ENCODE measurements around the gene SHROOM1.

The SHROOM1 gene

DNA sequence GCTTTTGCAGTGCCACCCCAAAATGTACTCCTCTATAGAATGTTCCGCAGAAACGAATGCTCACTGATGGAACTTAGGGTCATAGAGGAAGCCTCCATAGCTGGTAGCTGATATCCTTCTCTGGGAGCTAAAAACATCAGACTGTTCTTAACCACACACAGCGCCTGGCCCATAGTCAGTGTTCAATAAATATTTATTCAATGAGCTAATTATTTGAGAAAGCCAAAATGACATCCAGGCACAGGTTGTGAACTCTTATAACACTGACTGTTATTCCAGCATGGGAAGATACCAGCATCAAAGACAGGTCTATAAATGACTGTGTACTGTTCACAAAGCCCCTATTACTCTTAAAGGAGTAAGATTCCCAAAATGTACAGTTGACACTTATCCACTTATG, 22.9 kb upstream of the SHROOM1 start:
- no peak for DNase-seq

DNA sequence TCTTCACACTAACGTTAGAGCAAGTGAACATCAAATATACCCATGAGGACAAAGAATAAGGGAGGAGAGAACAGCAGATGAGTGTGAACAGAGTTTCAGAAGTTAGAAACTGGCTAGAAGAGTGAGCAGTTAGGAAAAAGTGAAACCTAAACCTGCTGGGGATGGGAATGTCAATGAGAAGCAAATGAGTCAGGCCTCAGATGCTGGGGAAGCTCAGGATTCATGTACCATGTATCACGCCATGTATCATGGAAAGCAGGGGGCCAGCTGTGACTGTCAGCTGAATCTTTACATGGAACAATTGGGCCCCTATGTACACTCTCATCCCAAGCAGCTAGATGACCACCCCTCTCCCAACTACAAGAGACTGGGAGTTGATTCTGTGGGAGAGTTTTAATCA, 19.6 kb upstream of the SHROOM1 start:
- no peak for DNase-seq

DNA sequence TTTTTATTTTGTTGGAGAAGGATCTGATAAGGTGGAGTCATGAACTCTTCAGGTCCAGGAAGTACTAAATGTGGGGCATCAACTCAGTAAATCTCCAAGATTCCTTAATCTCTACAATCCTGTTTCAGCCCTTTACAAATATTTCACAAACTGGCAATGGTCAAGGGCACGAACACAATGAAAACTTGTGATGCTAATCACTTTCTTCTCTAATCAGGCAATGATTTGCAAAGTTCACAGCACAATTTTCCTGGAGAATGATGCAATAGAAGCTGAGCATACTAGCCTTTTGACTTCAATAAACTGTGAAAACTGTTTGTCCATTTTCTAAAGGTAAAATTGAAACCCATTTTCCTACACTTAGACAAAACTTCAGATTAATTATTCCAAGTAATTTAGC, 18.9 kb upstream of the SHROOM1 start:
- no peak for DNase-seq

DNA sequence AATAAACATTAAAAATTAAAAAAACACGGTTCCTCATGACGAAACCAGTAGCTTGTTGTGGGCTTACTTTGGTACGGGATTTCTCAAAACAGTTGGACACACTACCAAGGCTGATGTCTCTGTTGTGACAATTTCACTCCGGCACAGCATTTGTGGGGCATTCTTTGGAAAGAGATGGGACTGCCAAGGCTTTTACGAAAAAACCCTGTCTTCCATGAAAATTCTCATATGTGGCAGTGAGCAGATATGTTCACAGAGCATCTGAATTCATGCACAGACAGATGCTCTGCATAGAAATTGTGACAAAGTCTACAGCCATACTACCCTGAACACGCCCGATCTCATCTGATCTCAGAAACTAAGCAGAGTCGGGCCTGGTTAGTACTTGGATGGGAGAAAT, 17.8 kb upstream of the SHROOM1 start:
- DNase-seq, result no peak

DNA sequence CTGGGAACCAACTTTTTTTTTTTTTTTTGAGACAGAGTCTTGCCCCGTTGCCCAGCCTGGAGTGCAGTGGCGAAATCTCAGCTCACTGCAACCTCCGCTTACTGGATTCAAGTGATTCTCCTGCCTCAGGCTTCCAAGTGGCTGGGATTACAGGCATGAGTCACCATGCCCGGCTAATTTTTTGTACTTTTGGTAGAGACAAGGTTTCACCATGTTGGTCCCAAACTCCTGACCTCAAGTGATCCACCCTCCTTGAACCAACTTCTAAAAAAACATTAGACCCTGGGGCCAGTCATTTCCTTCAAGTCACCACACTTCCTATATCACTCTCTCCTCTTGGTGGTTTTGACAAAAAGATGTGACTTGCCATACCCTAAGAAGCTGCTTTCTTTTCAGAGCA, 10.9 kb upstream of the SHROOM1 start:
- DNase-seq, result no peak

DNA sequence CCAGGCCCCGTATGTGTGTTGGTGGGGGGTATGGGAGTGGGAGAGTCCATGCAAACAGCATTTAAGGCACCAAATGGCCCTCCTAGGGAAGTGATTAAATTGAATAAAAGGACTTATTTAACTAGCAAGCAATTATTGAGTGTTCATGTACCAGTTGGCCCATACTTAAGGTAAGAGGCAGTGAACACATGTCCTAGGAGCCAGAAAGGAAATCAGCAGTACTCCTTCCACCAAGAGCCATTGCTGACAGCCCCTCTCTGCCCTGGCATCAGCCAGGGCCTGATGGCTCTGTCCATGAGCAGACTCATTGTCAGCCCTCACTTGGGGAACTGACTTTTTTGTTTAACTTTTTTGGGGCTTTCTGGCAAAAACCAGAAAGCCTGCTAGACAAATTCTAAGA, 10.4 kb upstream of the SHROOM1 start:
- no peak for DNase-seq

DNA sequence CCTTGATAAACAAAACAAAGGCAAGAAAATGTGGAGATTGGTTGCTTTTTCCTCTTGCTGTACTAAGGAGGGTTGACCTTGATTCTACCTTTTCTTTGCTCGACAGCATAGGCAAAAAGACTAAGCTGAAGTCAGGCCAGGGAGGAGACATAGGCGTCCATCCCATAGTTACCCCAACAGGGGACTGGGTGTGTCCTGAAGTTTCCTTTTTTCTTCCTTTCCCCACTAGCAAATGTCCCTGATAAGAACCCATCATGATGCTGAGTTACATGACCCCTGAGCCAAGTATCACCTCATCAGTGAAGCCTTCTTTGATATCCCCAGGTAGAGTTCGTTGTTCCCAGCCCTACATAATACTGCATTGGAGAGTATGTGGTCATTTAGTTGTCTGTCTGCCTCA, 9.9 kb upstream of the SHROOM1 start:
- DNase-seq, result no peak

DNA sequence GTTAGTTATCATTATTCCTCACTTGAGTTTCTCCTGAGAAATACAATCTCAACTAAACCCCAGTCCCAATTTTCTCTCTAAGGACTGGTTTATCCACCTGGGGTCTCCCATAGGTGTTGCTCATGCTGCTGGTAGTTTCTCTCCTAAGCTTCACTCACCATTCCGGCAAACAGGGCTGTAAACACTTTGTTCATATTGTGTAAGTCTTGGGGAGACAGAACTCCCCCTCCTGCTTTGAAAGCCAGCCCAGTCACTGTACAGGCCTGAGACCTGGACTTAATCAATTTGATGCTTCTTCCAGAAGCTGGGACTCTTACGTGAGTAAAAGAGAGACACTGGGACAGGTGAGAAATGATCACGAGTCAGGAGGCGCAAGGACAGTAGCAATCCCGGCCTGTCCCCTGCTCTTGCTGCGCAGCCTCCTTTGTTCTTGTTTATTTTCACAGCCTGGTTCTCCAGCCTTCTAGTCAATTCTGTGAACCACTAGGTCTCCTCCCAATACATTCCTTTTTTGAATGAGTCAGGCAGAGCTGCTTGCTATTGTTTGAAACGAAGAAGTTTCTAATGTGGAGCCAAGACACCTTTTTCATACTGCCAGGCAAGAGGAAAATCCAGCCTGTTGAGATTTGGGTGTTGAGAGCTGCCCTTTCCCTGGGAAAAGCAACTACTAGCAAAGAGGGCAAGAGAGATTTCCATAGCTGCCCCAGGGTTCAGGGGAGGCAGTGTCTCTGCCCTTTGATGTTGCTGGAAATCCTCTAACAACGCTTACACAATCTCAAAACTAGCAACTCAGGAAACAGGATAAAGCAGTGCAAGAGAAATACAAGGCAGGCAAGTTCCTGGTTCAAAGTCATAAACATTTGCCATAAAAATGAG, 9.2 kb upstream of the SHROOM1 start:
- DNase-seq, result no peak

DNA sequence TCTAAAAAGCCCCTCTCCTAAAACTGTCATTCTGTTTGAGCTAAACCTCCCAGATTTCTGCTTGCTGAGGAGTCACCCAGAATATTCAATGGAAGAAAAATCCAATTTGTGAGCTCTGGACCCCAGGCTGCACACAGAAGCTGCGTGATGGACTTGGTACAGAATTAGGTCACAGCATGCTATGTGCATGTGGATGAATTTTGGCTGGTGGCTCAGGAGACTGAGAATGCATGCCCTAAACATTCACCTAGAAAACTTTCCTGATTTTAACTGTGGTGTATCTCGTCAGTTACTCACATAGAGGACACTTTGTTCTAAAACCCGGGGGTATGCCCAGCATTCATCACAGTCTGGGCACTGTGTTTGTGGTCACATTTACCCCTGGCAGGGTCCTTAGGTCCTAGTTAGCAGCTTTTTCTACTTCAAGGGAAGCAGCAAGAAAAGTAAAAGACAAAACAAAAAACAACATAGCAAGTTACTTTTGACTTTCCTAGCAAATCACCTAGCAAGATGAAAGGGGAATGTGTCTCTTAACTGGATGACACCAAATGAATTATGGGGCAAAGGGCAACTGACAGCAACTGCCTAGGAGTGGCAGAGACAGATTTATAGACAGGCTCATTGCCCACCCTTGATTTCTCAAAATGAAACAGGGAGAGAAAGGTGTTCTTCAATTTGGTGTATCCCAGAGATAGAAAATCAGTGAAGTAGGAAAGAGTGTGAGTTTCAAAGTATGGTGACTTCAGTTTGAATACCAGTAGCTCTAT, 8.3 kb upstream of the SHROOM1 start:
- DNase-seq, result no peak

DNA sequence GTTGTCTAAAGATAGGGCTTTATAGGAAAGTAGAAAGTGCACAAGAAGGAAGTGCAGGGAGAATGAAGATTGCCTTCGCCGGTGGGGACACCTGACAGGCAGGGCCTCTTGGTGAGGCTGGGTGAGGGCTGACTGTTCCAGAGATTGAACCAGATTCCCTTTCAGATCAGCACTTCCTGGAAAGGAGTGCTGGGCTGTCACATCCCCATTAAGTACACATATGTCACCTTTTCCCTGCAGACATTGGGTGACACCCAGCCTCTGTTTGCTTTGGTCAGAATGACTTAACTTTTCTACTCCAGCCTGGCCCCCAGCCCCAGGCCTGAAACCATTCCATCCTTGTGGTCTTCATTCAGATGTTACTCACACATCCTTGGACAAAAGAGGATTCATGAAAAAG, 7.4 kb upstream of the SHROOM1 start:
- DNase-seq, result no peak

DNA sequence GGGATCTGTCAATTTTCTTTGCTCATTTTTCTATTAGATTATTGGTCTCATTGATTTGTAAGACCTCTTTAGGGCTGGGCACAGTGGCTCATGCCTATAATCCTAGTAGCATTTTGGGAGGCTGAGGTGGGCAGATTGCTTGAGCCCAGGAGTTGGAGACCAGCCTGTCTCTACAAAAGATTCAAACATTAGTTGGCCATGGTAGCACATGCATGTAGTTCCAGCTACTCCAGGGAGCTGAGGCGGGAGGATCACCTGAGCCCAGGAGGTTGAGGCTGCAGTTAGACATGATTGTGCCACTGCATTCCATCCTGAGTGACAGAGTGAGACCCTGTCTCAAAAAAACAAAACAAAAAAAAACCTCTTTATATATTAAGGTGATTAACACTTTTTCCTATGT, 6.4 kb upstream of the SHROOM1 start:
- no peak for DNase-seq

DNA sequence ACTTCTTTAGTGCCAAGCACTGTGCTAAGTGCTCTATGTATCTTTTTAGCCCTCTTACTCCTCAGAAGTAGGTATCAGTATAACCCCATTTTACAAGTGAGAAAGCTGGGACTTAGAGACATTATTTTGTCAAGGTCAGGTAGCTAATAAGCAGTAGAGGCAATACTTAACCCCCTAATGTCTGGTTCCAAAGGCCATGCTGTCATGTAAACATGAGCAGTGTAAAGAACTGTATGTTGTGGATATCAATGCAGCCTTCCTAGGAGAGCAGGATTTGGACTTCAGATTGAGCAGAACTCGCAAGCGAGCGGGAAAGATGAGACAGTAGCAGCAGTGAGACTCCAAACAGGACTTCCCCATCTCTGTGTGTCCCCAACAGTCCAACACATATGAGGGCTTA, 3.6 kb upstream of the SHROOM1 start:
- DNase-seq, result no peak

DNA sequence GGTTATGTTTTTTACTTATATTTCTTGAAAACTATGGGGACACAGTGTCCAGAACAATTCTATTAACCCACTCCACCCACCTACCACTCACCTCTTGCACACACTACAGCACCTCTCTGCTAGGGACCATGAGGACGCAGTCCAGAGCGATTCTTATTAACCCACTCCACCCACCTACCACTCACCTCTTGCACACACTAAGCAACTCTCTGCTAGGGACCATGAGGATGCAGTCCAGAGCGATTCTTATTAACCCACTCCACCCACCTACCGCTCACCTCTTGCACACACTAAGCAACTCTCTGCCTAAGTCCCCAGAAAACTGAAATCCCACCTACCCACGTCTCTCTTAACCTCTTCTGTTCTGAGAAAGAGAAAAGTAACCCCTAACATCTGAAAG, 2.2 kb upstream of the SHROOM1 start:
- no peak for DNase-seq

DNA sequence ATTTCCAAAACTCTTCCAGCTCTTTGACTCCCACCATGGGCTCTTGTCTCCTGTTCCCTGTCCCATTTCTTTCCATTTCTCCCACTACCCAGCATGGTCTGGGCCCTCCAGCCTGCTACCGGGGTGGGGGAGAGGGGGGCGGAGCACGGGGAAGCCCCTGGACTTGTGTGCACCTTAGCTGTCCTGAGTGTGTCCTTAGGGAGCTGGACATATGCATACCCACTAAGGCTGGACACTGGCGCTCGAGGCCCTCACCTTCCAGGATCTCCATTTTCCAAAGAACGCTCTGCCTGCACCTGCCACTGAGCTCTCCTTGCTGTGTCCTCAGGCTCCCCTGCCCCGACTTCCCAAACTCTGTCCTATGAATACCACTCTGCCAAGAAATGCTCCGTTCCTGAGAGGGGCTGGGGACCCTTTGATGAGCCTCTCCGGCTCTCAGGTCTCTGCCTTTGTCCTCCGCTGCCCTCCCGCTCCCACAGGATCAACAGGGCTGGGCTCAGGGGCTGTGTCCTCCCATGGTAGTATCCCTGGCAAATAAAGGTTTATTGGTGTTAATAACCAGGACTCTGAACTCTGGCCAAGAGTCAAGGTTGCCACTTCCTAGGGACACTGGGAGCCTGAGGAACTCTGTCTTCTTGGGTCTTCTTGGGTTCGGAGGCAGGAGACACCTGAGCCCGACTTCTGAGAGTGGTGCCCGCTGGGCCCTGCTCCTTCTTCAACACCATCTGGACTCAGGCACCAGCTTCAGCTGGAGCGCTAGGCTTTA, 831 bp upstream of the SHROOM1 start:
- DNase-seq, result no peak

DNA sequence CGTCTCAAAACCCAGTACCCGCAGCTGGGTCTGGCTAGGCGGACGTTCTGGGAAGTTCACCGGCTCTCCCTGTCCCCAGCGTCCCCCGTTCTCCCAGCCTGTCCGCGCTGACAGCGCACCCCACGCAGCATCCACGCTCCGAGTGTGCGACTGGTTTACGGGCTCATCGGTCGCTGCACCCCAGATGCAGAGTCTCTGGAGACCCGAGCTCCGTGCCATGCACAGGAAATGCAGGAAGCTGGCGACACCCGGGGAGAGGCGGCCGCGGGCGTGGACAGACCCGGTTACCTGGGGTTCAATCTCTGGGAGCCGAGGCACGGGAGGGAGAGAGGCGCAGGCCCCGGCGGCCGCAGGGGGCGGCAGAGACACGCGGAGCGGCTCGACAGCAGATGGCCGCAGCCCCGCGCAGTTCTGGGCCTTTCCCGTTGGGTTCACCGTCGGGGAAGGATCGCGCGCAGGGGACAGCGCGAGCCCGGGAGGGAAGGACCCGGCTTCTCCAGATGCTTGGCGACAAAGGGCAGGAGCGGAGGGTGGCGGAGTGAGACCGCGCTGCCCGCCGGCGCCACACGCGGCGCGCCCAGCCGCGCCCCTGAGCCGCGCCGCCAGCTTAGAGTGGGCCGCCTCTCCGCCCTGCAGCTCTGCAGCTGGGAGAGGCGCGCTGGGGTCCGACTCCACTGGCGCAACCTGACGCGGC, 558 bp downstream of the SHROOM1 start:
- peak; percentile 67 for DNase-seq

DNA sequence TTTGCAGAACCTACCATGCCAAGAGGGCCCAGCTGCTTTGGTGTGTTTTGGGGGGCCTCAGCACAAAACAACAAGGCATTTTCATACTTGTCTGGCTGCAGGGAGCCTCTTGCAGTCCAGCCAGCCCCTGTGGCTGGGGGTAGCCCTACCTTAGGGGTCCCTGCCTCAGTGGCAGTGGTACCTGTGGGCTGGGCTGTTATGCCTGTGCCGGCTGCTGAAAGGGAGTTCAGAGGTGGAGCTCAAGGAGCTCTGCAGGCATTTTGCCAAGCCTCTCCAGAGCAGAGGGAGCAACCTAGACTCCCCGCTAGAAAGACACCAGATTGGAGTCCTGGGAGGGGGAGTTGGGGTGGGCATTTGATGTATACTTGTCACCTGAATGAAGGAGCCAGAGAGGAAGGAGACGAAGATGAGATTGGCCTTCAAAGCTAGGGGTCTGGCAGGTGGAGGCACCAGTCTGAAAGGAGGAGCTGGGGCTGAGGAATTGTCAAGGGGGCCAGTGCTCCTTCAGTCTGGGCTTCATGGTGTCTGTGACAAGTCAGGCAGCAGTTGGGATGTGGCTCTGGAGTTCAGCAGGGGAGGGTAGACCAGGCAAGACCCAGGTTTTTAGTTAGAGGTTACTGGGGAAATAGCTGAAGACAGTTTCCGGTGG, 1.5 kb downstream of the SHROOM1 start:
- no peak for DNase-seq

DNA sequence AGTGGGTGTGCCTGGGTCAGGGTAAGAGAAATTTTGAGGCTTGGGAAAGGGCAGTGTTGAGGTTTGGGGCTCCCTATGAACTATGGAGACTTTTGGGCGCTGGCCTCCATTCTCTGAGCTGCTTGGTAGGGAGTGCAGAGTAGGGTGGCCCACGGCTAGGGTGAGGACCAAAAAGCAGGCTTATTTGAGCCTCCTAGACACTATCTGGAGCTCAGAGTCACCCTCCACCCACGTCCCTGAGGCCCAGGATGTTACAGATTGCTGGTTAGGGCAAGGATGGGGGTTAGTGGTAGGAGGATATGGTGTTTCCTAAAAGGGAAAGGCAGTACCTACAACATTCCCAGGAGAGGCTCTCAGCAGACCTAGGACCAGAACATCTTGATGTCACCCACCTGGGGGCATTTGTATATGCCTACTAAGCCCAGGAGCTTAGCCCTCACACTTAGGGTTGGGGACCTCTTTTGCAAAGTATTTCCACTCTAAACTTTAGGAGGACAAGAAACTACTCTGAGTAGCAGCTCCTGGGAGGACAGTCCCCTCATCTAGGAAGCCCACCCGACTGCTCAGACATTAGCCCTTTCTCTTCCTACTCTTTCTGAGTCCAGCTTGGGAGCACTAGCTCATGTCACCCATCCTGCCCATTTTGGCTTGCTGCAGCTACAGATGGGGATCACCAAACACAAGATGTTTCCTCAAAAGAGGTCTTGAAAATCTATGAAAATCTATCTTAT, 2.3 kb downstream of the SHROOM1 start:
- no peak for DNase-seq

DNA sequence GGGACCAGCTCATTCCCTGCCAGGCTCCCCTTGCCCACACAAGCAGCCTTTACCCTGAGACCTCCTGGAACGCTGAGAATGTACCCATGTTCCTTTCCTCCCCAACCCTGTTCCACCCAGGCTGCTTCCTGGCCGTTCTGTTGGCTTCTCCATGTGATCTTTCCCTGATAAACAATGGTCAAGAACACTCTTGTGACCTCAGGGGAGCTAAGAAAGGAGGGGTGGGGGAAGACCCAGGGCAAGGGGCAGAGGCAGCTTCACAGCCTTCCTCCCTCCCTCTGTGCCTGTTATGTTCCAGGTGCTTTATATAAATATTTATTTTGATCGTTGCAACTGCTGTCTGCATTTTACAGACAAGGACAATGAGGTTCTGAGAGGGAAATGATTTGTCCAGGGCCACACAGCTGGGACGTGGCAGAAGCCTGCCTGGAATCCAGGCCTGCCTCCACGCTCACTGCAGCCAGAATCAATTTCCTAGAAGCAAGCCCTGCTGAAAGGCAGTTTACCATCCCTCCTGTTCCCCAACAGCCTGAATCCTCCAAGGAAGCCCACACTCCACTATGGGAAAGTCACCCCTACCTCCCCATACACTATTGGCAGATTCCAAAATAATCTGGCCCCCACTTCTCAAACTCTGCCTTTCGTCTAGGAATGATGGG, 3.9 kb downstream of the SHROOM1 start:
- DNase-seq, result no peak

DNA sequence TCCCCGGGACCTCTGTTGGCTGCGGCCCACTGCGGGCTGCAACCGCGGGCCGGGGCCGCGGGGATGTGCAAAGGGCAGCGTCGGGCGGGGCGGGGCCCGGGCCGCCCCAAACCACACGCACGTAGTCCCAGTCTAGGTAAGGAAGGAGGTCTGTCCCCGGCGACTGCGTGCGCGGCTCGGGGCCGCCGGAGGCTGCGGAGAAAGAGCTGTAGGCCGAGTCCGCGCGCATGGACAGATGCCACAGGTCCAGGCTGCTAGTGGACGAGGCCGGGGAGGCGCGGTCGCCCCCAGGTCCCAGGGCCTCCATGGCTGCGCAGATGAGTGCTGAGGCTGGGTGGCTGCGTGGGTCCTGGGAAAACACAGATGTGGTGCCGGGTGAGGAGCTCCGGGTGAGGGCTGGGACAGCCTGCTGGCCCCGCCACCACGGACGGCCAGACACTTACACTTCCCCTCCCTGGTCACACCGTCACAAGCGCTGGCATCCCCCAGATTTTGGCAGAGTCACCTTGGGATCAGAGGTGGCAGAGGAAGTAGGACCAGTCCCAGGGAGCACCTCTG, 4.5 kb downstream of the SHROOM1 start:
- no peak for DNase-seq

DNA sequence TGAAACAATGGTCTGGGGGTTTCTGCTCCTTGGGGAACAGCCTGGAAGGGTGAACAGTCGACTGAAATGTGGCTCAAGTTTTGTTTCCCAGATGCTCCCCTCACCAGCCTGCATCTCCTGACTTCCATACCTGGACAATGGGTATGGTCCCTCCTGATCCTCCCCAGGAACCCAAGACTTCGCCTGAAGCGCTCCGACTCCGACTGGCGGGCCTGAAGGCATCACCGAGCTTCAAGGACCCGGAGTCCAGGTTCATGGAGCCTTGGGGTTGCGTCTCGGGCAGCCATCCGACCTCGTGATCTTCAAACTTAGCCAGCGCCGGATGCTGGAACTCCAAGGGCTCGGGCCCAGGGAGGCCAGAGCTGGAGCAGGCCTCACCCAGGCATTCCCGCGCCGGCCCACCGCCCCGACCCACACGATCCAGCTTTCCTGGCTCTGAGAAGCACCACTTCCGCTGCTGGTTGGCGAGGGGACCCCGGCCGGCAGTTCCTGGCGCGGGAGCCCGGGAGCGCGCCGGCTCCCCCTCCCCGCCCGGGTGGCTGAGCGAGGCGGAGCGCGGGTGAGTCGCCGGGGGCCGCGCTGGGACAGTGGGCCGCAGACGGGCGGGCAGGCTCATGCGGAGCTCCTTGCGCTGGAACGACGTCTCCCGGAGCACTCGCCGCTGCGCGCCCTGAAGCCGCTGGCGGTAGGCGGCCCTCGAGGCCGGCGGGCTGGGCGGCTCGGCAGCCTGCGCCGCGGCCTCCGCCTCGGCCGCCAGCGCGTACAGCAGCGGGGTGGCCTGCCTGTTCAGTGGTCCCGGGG, 5.2 kb downstream of the SHROOM1 start:
- DNase-seq, result no peak

Measured in CD4-positive, alpha-beta T cell treated with Interleukin-15 for 1 hour (primary cell).